ENCODE data around the gene XPR1.

Gene XPR1

DNA sequence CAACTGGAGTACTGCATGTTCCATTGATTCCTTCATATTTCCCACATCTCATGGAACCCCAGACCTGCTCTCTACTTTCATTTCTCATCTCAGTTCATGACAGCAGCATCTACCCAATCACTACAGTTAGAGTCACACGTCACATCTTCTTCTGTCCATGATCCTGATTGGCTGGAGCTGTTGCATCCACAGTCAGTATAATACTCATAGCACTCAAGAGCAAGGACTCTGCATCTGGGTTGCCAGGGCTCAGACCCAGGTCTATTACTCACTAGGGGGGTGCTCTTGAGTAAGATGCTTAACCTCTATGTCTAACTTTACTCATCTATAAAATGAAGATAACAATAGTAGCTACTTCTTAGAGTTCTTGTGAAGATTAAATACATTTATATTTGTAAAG lies 4.4 kb upstream of the XPR1 start:
- Histone ChIP-seq H4K20me1 (ENCODE audit: insufficient read depth, low read length) (no peaks in the 10 kb centered on the region), H3K4me1 (ENCODE audit: low read length) (peaks cover 8% of the 10 kb centered on the region), H3K9ac (ENCODE audit: low read length) (no peak overlapping the region), H3K27ac (ENCODE audit: low read length) (no peak overlapping the region), H3K79me2 (ENCODE audit: low read length) (peaks cover 2% of the 10 kb centered on the region; the same call in 1 of the 2 replicates), H3K4me3 (ENCODE audit: low read length) (no peak overlapping the region), H3K36me3 (replicated peaks; ENCODE audit: low read depth, low read length) (no peaks in the 10 kb centered on the region), H3K4me2 (ENCODE audit: low read length) (peak overlapping the region; percentile 13; the same call in 1 of the 2 replicates), H3K27me3 (ENCODE audit: low read depth, low read length) (peaks cover 10% of the 10 kb centered on the region), H3K9me3 (ENCODE audit: insufficient read depth, low read length) (no peaks in the 10 kb centered on the region), H2AFZ (ENCODE audit: low read depth, low read length) (0 out of 2 replicates have a peak overlapping the region, but pooled peaks have one; percentile 2)
- TF ChIP-seq, protein P1, sequence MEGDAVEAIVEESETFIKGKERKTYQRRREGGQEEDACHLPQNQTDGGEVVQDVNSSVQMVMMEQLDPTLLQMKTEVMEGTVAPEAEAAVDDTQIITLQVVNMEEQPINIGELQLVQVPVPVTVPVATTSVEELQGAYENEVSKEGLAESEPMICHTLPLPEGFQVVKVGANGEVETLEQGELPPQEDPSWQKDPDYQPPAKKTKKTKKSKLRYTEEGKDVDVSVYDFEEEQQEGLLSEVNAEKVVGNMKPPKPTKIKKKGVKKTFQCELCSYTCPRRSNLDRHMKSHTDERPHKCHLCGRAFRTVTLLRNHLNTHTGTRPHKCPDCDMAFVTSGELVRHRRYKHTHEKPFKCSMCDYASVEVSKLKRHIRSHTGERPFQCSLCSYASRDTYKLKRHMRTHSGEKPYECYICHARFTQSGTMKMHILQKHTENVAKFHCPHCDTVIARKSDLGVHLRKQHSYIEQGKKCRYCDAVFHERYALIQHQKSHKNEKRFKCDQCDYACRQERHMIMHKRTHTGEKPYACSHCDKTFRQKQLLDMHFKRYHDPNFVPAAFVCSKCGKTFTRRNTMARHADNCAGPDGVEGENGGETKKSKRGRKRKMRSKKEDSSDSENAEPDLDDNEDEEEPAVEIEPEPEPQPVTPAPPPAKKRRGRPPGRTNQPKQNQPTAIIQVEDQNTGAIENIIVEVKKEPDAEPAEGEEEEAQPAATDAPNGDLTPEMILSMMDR (IDR thresholded peaks at IDR 0.05; ENCODE audit: low read depth, low read length): no peak
- no peak for TF ChIP-seq EZH2phosphoT487 (IDR thresholded peaks at IDR 0.05; ENCODE audit: low read depth)

DNA sequence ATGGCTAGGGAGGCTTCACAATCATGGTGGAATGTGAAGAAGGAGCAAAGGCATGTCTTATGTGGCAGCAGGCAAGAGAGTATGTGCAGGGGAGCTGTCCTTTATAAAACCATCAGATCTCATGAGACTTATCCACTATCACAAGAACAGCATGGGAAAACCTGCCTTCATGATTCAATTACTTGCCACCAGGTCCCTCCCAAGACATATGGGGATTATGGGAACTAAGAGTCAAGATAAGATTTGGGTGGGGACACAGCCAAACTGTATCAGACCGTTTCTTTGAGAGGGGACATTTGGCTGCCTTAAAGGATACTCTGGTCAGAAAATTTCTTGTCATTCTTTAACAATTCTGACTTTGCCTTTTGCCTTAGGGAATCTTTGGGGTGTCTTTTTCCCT lies 3.2 kb upstream of the XPR1 start:
- Histone ChIP-seq H3K9ac (ENCODE audit: low read length) (no peak overlapping the region), H3K27me3 (ENCODE audit: low read depth, low read length) (peaks cover 10% of the 10 kb centered on the region), H3K9me3 (ENCODE audit: insufficient read depth, low read length) (no peaks in the 10 kb centered on the region), H4K20me1 (ENCODE audit: insufficient read depth, low read length) (peaks cover 6% of the 10 kb centered on the region; the same call in 1 of the 2 replicates), H3K36me3 (replicated peaks; ENCODE audit: low read depth, low read length) (no peaks in the 10 kb centered on the region), H3K79me2 (ENCODE audit: low read length) (peaks cover 14% of the 10 kb centered on the region), H3K27ac (ENCODE audit: low read length) (no peak overlapping the region), H2AFZ (ENCODE audit: low read depth, low read length) (no peak overlapping the region), H3K4me2 (ENCODE audit: low read length) (no peak overlapping the region), H3K4me3 (ENCODE audit: low read length) (no peak overlapping the region), H3K4me1 (ENCODE audit: low read length) (peaks cover 18% of the 10 kb centered on the region)
- TF ChIP-seq, protein P1 (IDR thresholded peaks at IDR 0.05; ENCODE audit: low read depth, low read length): no peak
- no peak for TF ChIP-seq EZH2phosphoT487 (IDR thresholded peaks at IDR 0.05; ENCODE audit: low read depth)

DNA sequence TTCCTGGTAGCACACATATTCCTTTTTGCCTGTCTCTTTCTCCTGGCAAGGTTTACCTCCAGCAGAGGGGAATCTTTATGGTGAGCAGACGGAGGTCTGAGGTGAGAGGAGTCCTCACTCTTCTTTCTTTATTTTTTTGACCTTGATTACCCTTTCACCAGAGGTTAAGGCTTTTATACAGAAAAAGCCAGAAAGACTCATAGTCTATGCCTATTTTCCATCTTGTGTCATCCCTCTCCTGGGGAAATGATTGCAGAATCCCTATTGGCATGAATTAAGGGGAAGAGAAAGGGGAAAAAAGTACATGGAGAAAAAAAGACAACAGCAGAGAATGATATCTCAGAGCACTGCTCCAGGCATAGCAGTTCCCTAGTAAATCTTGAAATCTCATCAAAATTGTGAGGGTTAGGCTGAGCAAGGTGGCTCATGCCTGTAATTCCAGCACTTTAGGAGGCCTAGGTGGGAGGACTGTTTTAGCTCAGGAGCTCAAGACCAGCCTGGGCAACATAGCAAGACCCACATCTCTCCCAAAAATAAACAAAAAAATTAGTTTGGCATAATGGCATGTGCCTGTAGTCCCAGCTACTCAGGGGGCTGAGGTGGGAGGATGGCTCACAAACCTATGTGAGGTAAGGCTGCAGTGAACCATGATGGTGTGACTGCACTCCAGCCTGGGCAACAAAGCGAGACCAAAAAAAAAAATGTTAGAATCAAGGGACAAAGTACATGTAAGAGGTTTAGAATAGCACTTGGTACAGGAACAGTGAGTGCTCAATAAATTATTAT lies 1.2 kb upstream of the XPR1 start:
- H3K9ac ChIP-seq (ENCODE audit: low read length): no peak overlapping the region
- peaks cover 23% of the 10 kb centered on the region for H3K79me2 ChIP-seq (ENCODE audit: low read length)
- peaks cover 19% of the 10 kb centered on the region for H3K4me1 ChIP-seq (ENCODE audit: low read length)
- no peaks in the 10 kb centered on the region for H3K9me3 ChIP-seq (ENCODE audit: insufficient read depth, low read length)
- H3K27ac ChIP-seq (ENCODE audit: low read length): no peak overlapping the region
- peaks cover 8% of the 10 kb centered on the region for H3K27me3 ChIP-seq (ENCODE audit: low read depth, low read length)
- no peak for TF ChIP-seq EZH2phosphoT487 (IDR thresholded peaks at IDR 0.05; ENCODE audit: low read depth)
- TF ChIP-seq, protein P1 (IDR thresholded peaks at IDR 0.05; ENCODE audit: low read depth, low read length): no peak
- no peak overlapping the region for H3K4me2 ChIP-seq (ENCODE audit: low read length)
- H4K20me1 ChIP-seq (ENCODE audit: insufficient read depth, low read length): peaks cover 8% of the 10 kb centered on the region; the same call in 1 of the 2 replicates
- no peaks in the 10 kb centered on the region for H3K36me3 ChIP-seq (replicated peaks; ENCODE audit: low read depth, low read length)
- H2AFZ ChIP-seq (ENCODE audit: low read depth, low read length): peak overlapping the region; percentile 82
- H3K4me3 ChIP-seq (ENCODE audit: low read length): no peak overlapping the region

DNA sequence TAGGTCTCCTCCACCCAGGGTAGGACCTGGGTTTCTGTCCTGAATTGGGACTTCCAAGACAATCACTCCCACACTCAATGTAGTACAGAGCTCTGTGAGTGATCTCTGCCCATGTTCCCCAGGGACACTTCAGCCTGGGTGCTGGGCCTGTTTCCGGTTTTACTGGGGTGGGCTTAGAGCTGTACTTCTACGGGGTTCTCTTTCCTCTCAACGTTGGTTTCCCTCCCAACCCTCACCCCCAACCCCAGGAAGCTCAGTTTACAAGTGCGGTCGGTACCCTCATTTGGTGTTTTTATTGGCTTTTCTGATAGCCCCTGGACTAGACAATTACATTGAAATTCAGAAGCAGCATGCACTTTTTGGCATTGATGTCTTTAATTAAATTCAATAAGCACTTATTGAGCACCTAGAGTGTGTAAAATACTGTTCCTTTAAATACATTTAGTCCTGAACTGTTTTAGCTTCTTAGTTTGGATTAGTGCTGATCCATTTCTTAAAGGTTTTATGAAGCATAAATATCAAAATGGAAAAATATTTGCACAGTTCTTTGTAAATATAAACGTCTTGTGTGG lies 542 bp upstream of the XPR1 start:
- Histone ChIP-seq H4K20me1 (ENCODE audit: insufficient read depth, low read length) (peaks cover 8% of the 10 kb centered on the region; the same call in 1 of the 2 replicates), H3K4me2 (ENCODE audit: low read length) (peak overlapping the region; percentile 31), H3K36me3 (replicated peaks; ENCODE audit: low read depth, low read length) (no peaks in the 10 kb centered on the region), H3K79me2 (ENCODE audit: low read length) (peaks cover 25% of the 10 kb centered on the region), H3K9me3 (ENCODE audit: insufficient read depth, low read length) (no peaks in the 10 kb centered on the region), H2AFZ (ENCODE audit: low read depth, low read length) (peak overlapping the region; percentile 82), H3K27ac (ENCODE audit: low read length) (no peak overlapping the region), H3K4me1 (ENCODE audit: low read length) (peaks cover 19% of the 10 kb centered on the region), H3K4me3 (ENCODE audit: low read length) (peak overlapping the region; percentile 27), H3K27me3 (ENCODE audit: low read depth, low read length) (peaks cover under 1% of the 10 kb centered on the region), H3K9ac (ENCODE audit: low read length) (peak overlapping the region; percentile 26; the same call in 1 of the 2 replicates)
- TF ChIP-seq, protein P1 (IDR thresholded peaks at IDR 0.05; ENCODE audit: low read depth, low read length): no peak
- no peak for TF ChIP-seq EZH2phosphoT487 (IDR thresholded peaks at IDR 0.05; ENCODE audit: low read depth)
